KG1 (cell line): Measurements from ENCODE around the gene UBXN7.
"Not testable (repeated sequence)": the region's sequence is repeated elsewhere in the genome, so short reads cannot be mapped to it uniquely, and the experiment has no call there.

Experiments used
- DNase-seq: peaks from one replicate; lab custom pipeline; 2025; lab: John Stamatoyannopoulos, UW

Gene UBXN7

DNA sequence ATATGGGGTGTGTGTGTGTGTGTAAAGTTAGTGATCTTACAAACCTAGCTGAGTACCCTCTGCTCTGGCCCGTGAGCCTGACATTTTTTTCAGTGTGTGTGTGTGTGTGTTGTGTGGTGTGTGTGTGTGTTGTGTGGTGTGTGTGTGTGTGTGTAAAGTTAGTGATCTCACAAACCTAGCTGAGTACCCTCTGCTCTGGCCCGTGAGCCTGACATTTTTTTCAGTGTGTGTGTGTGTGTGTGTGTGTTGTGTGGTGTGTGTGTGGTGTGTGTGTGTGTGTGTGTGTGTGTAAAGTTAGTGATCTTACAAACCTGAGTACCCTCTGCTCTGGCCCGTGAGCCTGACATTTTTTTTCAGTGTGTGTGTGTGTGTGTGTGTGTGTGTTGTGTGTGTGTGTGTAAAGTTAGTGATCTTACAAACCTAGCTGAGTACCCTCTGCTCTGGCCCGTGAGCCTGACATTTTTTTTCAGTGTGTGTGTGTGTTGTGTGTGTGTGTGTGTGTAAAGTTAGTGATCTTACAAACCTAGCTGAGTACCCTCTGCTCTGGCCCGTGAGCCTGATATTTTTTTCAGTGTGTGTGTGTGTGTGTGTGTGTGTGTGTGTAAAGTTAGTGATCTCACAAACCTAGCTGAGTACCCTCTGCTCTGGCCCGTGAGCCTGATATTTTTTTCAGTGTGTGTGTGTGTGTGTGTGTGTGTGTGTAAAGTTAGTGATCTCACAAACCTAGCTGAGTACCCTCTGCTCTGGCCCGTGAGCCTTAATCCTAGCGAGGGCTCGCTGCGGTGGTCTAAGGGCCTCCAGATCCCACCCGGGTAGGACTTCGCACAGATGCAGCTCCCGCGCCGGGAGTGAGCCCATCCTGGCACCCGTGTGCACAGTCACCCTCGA is 115.2 kb downstream of the UBXN7 start:
- not testable (repeated sequence) for DNase-seq

DNA sequence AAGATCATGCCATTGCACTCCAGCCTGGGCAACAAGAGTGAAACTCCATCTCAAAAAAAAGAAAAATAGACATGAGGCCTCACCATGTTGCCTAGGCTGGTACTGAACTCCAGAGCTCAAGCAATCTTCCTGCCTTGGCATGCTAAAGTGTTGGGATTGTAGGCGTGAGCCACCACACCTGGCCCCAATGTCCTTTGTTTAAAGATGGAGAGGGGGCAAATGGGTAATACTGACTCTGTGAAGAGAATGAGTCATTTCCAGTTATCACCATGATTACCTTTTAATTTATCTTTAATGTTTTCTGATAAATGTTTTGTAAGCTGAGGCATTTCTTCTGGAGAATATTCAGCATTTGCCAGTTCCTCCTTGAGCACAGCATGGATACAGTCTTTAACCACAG is 116.4 kb downstream of the UBXN7 start:
- DNase-seq, result no peak

DNA sequence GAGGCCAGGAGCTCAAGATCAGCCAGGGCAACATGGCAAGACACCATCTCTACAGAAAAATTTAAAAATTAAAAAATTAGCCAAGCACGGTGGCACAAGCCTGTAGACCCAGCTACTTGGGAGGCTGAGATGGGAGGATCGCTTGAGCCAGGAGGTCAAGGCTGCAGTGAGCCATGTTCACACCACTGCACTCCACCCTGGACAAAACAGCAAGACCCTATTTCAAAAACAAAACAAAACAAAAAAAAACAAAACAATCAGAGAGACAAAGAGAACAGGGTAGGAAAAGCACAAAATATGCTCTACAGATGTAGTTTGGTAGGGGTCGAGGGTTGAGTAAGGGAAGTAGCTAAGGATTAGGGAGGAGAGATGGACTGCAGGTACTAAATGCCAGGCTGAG is 117.6 kb downstream of the UBXN7 start:
- no peak for DNase-seq

DNA sequence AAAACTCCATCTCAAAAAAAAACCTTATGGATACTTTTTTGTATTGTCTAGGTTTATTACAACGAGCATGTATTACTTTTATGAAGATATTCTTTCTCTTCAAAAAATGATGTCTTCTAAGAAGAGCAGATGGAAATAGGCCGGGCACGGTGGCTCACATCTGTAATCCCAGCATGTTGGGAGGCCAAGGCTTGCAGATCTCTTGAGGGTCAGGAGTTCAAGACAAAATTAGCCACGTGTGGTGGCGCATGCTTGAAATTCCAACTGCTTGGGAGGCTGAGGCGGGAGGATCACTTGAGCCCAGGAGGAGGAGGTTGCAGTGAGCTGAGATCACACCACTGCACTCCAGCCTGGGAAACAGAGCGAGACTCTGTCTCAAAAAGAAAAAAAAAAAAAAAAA is 118.1 kb downstream of the UBXN7 start:
- not testable (repeated sequence) for DNase-seq

DNA sequence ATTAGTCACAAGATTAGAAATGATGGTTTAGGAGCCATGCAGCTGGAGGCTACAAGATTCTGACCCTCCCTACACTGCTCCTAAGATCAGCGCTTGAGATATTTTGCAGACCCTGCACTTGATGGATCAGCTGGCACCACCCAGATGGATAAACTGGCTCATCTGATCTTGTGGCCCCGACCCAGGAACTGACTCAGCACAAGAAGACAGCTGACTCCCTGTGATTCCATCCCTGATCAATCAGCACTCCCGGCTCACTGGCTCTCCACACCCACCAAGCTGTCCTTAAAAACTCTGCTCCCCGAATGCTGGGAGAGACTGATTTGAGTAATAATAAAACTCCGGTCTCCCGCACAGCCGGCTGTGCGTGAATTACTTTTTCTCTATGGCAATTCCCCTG is 129.3 kb downstream of the UBXN7 start:
- not testable (repeated sequence) for DNase-seq

DNA sequence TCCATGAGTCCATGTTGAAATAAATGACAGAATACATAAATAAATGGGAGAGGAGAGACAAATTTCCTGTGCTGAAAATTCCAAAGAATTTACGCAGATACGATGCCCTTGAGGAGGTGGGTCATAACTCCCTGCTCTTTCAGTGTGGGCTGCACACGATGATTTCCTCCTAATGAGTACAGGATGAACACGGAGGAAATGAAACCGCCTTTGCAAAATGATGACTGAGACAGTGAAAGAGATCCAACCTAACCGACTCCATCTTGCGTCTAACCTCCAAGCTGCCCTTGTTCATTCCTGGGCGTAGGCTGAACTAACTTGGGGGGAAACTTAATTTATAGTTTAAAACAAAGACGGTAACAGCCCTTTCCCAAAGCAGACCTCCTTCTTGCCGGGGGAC is 129.7 kb downstream of the UBXN7 start:
- not testable (repeated sequence) for DNase-seq

DNA sequence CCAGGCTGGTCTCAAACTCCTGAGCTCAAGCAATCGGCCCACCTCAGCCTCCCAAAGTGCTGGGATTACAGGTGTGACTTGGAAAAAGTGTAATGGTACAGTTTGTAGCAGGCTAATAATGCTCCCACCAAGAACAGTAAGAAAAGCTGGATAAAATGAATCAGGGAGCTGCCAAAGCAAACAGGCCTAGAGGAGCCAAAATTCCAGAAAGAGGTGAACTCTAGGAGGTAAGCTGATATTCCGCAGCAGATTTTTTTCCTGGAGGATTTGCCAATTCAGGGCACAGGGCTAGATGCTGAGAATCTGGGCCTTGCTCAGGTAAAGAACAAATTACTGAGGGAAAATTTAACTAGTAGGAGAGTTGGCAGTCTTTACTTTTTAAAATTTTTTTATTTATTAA is 133.7 kb downstream of the UBXN7 start:
- no peak for DNase-seq
